Kidney capillary endothelial cell (primary cell): Measurements from ENCODE around the gene VRK1.
A peak's percentile ranks its signal among the peaks of the same experiment; 100 is the strongest.

Experiments
- DNase-seq: peaks from one replicate; pipeline ENCODE4 v3.0.0-alpha.2; 2018; ENCODE audit warnings: low spot score

Gene VRK1

GRCh38 chr14:96826818-96827217 is 29.6 kb downstream of the VRK1 start:
- DNase-seq = no peak

GRCh38 chr14:96827290-96827689 is 30.1 kb downstream of the VRK1 start:
- no peak for DNase-seq

GRCh38 chr14:96829791-96830190 is 32.6 kb downstream of the VRK1 start:
- DNase-seq = no peak

- no peak for DNase-seq
These were observed 33.8 kb downstream of the VRK1 start for GRCh38 chr14:96830946-96831345.

GRCh38 chr14:96832351-96832750 is 35.2 kb downstream of the VRK1 start:
- no peak for DNase-seq

GRCh38 chr14:96838449-96838848 is 41.3 kb downstream of the VRK1 start:
- no peak for DNase-seq

- no peak for DNase-seq
These were observed 42.1 kb downstream of the VRK1 start for GRCh38 chr14:96839251-96839650.

GRCh38 chr14:96843137-96843536 is 46.0 kb downstream of the VRK1 start:
- no peak for DNase-seq

- DNase-seq = no peak
These were observed 47.8 kb downstream of the VRK1 start for GRCh38 chr14:96844857-96845570.

GRCh38 chr14:96847451-96847850 is 50.3 kb downstream of the VRK1 start:
- no peak for DNase-seq

GRCh38 chr14:96848011-96848410 is 50.8 kb downstream of the VRK1 start:
- no peak for DNase-seq

GRCh38 chr14:96849733-96850132 is 52.6 kb downstream of the VRK1 start:
- DNase-seq = no peak

- no peak for DNase-seq
These were observed 54.7 kb downstream of the VRK1 start for GRCh38 chr14:96851694-96852381.

GRCh38 chr14:96852823-96853422 is 55.7 kb downstream of the VRK1 start:
- DNase-seq = peak; percentile 39

GRCh38 chr14:96858643-96859042 is 61.5 kb downstream of the VRK1 start:
- no peak for DNase-seq

GRCh38 chr14:96861568-96862310 is 64.6 kb downstream of the VRK1 start:
- no peak for DNase-seq

GRCh38 chr14:96863327-96863985 is 66.3 kb downstream of the VRK1 start:
- no peak for DNase-seq

- DNase-seq = no peak
These were observed 66.8 kb downstream of the VRK1 start for GRCh38 chr14:96863986-96864330.

GRCh38 chr14:96867634-96868033 is 70.5 kb downstream of the VRK1 start:
- DNase-seq = no peak

- DNase-seq = no peak
These were observed 76.9 kb downstream of the VRK1 start for GRCh38 chr14:96874127-96874526.

GRCh38 chr14:96876747-96877146 is 79.6 kb downstream of the VRK1 start:
- no peak for DNase-seq

GRCh38 chr14:96881713-96882112 is 84.5 kb downstream of the VRK1 start:
- no peak for DNase-seq
